AG20443 (cell line): ENCODE data around the gene GPSM1.

Experiments used
- DNase-seq: peaks from one replicate; pipeline ENCODE4 v3.0.0; 2012; ENCODE audit warnings: low spot score, mixed read lengths

GPSM1 gene

DNA sequence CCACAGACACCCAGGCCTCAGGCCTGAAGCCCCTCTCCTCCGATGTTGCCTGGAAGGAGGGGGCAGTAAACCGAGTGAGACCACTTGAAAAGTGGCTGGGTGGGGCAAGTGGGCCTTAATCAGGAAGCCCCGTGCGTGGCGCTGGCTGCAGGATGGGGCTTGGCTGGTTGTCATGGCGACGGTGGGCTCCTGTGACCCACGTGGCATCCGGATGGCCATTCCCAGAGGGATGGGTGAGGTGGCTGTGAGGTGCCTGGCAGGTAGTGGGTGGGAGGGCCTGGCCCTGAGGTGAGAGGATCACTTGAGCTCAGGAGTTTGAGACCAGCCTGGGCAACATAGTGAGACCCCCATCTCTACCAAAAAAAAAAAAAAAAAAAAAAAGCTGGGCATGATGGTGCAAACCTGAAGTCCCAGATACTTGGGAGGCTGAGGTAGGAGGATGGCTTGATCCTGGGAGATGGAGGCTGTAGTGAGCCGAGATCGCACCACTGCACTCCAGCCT is 5.2 kb downstream of the GPSM1 start:
- no peak for DNase-seq

DNA sequence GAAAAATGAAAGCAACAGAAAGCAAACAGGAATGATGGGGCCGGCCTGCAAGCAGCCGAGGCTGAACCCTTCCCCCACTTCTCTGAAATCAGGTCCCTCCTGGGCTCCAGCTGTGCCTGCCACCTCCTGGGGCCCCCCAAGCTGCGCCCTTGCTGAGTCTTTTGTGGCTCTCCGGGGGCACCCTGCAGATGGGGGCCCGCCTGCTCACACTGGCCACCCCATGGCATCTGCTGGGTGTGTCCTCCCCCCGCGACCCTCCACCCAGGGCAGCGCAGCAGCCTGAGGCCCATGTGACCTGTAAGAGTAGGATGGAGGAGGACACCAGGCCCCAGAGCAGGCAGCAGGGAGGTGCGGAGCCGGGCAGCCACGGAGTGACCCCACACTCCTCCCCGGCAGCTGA is 5.7 kb downstream of the GPSM1 start:
- no peak for DNase-seq

DNA sequence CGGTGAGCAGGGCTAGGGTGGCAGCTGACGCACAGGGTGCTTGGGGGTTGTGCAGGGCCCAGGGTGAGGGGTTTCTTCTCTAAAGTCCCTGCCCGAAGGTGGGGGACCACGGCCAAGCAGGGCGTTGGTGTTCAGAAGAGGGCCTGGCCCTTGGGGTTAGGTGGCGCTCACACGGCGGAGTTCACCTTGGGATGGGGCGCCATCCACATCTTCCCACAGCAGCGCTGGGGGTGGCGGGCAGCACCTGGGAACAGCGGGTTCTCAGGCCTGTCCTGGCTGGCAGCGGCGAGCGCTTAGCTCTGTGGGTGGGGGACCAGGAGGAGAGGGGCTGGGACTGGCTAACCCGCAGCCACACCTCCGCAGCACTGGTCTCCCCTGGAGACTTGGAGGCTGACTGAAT is 6.1 kb downstream of the GPSM1 start:
- DNase-seq: no peak

DNA sequence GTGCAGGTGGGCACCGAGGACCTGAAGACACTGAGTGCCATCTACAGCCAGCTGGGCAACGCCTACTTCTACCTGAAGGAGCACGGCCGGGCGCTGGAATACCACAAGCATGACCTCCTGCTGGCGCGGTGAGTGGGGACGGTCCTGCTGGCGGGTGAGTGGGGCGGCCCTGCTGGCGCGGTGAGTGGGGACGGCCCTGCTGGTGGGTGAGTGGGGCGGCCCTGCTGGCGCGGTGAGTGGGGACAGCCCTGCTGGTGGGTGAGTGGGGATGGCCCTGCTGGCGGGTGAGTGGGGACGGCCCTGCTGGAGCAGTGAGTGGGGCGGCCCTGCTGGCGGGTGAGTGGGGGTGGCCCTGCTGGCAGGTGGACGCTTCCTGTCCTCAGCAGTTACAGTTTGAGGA is 7.2 kb downstream of the GPSM1 start:
- DNase-seq: no peak

DNA sequence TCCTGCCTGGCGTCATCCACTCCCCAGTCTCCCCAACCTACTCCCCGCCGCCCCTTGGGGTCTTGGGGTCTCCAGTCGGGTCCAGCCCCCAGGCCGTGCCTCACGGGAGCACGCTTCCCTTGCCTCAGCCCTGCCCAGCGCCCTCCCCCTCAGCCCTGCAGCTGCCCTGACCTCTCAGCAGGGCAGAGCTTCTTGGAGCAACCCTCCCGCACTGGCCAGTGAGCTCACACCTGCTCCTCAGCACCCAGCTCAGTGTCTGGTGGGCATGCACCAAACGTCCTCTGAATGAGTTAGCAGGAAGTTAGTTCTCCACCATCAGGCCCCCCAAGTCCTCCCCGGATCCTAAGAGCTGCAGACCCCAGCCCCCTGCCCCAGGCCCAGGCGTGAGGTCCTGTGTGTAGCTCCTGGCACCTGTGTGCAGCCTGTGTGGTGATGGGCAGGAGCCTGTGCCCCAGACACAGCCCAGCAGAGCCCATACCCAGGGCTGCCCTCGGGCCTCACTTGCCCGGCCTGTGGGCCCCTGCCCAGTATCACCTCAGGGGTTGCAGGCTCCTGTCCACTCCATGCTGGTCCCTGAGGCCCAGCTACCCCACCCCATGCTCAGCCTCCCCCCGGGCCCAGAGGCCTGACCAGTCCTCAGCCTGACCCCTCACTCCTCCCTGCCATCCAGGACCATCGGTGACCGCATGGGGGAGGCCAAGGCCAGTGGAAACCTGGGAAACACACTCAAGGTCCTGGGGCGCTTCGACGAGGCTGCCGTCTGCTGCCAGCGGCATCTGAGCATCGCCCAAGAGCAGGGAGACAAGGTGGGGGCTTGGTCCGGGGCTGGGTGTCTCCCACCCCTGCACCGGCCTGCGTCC is 8.2 kb downstream of the GPSM1 start:
- DNase-seq: no peak

DNA sequence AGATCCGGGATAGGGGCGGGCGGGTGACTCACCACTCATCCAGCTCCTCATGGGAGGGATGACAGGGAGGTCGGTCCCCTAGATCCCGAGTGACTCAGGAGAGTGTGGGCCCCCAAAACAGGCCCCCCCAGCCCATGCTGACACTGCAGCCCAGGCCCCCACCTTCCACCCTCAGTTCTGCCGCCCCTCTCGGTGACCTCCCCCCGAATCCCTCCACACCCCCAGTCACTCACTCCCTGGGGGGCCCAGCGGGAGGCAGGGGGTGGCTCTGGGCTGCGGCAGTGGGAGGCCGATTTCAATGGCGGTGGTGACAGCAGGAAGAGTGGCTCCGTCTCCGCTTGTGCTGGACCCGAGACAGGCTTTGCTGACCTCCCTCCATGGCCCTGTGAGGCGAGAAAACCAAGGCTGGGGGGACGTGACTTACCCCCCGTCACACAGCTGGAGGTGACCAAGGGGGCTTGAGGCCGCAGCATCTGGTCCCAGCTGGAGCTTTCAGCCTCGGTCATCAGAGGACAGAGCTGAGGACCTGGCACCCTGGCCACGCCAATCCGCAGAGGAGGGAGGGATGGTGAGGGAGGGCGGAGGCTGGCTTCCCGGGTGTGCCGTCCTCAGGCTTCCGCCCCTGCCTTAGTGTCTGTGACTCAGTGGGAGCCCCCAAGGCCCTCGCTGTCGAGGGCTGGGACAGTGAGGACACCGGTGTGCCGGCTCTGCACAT is 9.0 kb downstream of the GPSM1 start:
- no peak for DNase-seq

DNA sequence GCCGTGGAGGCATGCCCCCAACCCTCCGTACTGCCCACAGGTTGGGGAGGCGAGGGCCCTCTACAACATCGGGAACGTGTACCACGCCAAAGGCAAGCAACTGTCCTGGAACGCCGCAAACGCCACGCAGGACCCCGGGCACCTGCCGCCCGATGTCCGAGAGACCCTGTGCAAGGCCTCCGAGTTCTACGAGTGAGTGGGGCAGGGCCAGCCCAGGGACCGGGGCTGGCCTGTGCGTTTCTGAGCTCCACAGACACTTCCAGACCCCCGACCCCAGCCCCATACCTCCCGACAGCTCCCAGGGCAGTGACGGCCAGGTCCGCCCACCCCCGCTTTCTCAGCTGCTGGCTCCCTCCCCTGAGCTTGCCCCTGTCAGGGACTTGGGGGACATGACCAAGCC is 9.5 kb downstream of the GPSM1 start:
- DNase-seq: no peak

DNA sequence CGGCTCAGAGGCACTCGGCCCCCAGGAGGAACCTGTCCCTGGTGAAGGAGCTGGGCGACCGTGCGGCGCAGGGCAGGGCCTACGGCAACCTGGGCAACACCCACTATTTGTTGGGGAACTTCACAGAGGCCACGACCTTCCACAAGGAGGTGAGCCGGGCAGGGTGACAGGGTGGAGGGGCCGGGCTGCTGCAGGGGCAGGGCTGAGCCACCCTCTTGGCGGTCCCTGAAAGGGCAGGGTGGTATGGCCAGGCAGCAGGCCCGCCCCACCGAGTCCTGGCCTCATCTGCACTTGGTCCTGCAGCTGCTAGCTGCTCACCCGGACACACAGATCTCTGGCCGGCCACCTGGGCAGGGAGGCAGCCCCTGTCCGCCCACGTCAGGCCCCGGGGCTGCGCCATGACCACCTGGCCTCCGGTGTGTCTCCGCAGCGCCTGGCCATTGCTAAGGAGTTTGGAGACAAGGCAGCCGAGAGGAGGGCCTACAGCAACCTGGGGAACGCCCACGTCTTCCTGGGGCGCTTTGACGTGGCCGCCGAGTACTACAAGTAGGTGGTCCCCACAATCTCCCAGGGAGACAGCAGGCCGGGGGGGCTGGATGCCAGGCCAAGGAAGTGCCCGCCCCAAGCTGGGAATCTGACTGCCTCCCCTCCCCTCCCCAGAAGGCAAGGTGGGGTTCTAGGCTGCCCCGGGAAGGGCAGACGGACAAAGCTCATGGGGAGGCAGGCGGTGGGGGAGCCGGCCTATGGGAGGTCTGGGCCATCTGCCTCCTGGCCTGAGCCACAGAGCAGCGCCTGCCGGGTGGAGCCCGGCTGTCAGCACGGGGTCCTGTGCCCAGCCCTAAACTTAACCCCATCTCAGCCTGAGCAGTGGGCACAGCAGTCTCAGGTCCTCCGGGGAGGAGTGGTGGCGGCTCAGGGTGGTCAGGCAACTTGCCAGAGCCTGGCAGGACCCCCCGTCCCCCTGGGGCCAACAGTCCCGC is 10.4 kb downstream of the GPSM1 start:
- no peak for DNase-seq

DNA sequence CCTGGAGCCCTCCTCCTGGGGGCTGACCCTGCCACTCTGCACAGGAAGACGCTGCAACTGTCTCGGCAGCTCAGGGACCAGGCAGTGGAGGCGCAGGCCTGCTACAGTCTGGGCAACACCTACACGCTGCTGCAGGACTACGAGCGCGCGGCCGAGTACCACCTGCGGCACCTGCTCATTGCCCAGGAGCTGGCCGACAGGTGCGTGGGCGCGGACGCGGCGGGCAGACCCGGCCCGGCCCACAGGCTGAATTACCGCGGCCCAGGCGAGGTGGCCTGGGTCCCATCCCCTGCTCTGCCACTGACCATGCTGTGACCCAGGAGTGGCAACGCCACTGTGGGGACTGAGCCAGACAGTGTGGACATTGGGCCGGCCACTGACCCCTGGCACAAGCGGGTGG is 11.2 kb downstream of the GPSM1 start:
- DNase-seq: no peak

DNA sequence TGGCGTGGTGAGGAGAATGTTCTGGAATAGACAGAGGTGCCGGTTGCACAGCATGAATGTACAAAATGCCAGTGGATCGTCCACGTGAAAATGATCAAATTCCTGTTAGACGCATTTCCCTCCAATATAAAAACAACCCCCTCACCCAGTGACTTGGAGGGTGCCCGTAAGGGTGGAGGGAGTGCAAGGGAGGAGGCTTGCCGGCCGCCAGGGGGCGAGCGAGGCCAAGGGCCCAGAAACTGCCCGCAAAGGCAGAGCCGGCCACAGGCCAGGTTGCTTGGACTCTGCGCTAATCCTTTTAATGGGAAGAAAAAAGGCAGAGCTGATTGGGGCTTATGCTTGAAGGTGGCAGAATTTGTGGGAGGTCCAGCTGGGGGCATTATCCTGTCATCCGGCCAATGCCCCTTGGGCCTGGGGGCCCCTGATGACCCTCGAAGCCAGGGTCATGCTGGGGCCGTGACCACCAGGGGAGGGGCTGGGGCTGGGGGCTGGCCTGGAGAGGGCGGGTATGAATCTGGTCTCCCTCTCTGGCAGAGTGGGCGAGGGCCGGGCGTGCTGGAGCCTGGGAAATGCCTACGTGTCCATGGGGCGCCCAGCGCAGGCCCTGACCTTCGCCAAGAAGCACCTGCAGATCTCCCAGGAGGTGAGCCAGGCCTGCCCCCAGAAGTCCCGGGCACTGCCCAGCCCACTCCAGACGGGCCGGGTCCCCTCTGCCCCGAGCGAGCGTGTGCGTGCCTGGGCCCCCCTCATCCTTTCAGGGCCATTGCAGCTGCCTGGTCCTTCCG is 12.0 kb downstream of the GPSM1 start:
- peak; percentile 67 for DNase-seq

DNA sequence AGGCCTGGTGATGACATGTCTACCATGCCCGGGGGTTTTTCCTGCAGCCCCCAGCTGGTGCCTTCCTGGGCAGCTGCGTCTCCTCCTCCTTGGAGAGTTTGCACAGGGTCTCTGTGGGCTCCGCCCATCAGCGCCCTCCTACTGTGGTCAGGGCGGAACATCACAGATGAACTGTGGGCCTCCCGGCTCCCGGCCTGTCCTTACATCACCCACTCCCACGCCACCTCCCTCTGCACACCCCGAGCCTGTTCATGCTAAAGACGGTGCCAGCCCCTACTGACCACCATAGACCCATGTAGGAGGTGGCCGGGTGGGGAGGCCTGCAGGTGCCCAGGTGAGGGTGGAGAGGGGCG is 12.6 kb downstream of the GPSM1 start:
- no peak for DNase-seq

DNA sequence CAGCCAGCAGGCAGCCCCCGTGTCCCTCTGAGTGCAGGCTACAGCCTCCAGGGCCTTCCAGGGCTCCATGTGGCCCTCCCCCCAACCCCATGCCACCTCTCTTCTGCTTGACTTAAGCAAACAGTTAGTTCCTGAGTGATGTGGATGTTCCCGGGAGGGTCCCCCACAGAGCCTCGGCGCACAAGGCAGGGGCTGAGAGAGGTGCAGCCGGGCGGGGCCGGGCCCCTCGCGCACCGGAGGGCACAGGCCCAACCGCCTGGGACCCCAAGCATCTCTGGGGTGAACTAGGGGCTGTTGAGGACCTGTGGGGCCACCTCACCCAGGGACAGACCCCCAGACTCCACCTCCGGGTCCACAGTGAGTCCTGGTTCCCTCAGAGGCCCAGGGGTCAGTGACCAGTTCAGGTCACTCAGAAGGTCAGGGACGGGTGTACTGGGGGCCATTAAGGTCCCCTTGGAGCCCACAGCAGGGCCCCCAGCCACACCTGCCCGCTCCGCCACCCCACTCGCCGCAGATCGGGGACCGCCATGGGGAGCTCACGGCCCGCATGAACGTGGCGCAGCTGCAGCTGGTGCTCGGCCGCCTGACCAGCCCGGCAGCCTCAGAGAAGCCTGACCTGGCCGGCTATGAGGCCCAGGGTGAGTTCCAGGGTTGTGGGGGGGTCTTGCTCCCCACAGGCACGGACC is 13.2 kb downstream of the GPSM1 start:
- DNase-seq: no peak

DNA sequence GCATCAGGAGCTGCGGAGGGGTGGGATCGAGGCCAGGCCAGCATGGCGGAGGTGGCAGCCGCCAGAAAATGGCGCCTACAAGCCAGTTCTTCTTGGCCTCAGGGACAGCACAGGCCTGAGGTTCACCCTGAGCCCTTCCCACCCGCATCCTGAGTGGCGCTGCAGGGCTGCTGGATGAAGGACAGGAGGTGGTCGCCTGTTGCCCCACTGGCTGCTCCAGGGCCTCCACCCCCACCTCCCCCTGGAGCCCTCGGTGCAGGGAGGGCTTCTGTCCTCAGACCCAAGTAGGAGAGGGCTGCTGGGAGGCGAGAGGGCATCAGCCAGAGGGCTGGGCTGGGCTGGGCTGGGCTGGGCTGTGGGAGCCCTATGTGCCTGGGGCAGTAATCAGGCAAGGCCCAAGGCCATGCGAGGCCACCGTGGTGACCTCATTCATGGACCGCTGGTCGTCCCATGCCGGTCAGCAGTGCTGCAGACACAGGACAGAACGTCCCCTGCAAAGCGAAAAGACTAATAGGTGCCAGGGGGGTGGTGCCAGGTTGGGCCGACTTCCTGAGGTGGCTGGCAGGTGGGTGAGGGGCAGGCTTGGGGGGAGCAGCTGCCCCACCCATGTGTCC is 13.8 kb downstream of the GPSM1 start:
- no peak for DNase-seq

DNA sequence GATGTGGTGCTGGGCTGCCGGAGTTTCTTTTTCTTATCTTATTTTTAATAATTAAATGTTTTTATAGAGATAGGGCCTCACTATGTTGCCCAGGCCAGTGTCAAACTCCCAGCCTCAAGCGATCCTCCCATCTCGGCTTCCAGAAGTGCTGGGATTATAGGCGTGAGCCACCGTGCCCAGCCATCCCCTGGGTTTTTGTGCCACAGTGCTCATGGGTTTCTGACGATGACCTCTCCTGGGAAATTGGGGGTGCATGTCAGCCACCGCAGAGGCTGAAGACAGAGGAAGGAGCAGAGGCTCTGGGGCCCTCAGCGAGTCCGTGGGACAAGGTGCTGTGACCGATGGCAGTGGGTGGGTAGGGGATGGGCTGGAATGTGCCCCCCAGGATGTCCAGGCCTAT is 14.4 kb downstream of the GPSM1 start:
- DNase-seq: no peak

DNA sequence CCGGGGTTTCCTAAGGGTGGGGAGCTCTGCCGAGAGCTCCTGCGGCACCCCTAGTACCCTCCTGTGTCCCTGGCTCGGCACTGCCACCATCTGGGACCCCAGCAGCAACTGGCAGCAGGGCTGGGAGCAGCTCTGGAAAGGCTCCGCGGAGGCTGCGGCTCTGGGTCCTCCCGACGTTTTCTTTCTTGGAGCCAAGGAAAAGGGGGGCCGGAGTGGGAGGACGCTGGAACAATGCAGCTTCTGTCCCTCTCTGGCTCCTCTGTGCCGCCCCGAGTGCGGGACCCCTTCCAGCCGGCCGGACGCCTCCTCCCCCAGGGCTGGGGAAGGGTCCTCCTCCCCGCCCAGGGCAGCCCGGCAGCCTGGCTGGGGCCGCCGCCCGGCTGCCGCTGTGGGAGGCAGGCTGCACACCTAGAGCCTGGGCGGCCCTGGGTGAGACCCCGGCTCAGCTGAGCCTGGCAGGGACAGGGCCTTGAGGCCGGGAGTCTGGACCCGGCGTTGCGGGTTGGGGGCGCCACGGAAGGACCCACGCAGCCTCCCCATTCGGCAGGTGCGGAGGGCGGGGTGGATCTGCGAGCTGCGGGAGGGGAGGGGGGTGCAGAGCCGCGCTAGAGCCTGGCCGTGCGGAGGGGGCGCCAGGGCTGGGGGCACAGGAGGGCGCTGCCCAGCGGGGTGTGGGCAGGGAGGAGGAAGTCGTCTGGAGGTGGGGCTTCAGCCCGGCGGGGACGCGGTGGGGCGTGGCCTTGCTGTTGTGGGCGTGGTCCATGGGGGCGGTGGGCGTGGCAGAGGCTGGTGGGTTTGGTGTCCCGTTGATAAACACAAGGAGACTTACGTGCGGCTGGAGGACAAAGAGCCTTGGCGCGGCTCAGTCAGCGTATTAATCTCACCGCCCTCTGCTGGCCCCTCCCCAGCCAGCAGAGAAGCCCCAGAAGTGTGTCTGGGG is 15.1 kb downstream of the GPSM1 start:
- peak; percentile 82 for DNase-seq

DNA sequence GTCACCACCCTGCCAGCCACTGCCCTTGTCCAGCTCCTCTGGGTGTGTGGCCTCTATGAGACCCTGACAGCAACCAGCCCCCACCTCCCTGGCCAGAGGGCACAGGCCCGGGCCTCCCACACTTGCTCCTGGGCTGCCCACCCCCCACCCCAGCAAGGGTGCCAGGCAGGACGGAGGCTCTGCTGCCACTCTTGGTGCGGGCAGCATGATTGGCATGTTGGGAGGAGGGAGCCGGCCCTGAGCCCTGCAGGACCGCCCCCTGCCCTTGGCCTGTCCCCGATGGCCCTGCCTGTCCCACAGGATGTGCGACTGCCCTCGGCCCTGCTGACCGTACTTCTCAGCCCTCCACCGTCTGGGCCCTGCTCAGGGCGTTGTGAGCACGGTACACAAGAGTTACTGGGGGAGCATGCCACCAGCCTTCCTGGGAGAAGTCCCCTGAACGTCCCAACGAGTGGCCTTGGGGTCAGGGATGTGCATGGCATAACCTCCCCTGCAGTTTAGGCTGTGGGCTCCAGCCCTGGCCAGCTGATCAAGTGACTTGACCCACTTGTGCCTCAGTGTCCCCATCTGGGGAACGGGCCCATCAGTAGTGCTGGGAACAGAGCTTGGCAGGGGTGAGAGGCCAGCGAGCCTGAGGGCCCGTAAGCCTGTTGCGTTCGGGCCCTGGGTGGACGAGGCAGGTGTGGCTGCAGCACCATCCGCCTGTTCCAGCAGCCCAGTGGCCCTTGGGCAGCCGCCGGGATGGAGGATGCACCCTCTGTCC is 16.0 kb downstream of the GPSM1 start:
- DNase-seq: no peak

DNA sequence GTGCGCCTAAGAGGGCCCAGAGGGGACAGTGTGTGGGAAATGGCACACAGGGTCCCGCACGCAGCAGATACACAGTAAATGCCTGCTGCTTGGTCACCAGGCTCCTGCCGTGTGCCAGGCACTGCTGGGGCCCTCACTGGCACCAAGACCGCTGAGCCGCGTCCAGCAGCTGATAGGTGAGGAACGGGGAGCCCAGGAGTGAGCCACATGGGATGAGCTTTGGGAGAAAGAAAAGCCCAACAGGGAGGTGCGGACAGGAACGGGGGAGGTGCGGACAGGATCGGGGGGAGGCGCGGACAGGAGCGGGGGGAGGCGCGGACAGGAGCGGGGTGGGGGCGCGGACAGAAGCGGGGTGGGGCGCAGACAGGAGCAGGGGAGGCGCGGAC is 16.5 kb downstream of the GPSM1 start:
- no peak for DNase-seq

DNA sequence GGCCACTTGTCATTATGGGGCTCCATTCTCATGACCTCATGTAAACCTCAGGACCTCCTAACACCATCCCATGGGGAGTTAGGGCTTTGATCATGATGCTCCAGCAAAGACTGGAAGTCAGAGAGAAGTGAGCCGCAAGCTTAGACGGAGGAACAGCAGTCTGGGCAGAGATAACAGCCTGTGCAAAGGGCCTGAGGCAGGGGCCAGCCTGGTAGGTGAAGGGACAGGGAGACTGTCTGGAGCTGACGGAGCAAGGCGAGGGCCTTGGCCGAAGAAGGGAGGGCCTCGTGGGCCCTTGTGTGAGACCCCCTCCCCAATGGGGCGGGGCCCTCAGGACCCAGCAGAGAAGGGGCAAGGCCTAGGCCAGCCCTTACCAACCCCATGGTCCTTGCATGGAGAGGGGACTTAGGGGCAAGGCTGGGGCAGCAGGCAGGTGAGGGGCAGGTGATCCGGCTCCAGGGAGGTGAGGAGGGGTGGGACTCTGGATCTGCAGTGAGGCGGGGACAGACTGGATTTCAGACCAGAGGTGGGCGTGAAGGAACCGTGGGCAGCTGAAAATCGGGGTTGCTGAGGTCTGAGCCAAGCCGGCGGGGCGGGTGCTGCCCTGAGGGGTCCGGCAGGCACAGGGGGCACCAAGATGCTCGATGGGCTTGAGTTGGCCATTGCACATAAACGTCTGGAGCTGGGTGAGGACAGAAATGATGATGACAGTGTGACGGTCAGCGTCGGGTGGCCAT is 17.4 kb downstream of the GPSM1 start:
- no peak for DNase-seq
